Sigmoid colon (tissue), 7 donors: ENCODE data around the gene EDC4. TPM values are rescaled to one million over a fixed set of nuclear protein-coding genes. Genes with fewer than 3 reads are reported as not detected.

Source experiments
- DNase-seq: peaks from one replicate; pipeline ENCODE4 v3.0.0-alpha.2; 2019
- H3K27ac ChIP-seq, 4 donors: fragments of 200-600 bp; sonication (generic); one replicate each; pipeline ENCODE4 v1.5.1; 2016 to 2019; ENCODE audit warnings: mild to moderate bottlenecking in 1 of 4
- H3K27me3 ChIP-seq, 3 donors: fragments of 200-600 bp; sonication (generic); one replicate each; pipeline ENCODE4 v1.5.1; 2019; ENCODE audit warnings: mild to moderate bottlenecking in 1 of 3
- H3K36me3 ChIP-seq, 4 donors: fragments of 200-600 bp; sonication (generic); one replicate each; pipeline ENCODE4 v1.5.1; 2016 to 2019
- H3K4me1 ChIP-seq, 4 donors: fragments of 200-600 bp; sonication (generic); one replicate each; pipeline ENCODE4 v1.5.1; 2017 to 2019
- H3K4me3 ChIP-seq, 4 donors: fragments of 200-600 bp; sonication (generic); one replicate each; pipeline ENCODE4 v1.5.1; 2017 to 2019; ENCODE audit warnings: mild to moderate bottlenecking in 2 of 4, moderate library complexity in 1 of 4
- H3K9me3 ChIP-seq, 4 donors: fragments of 200-600 bp in 3 of 4; sonication (generic) in 3 of 4; one replicate each; pipeline versions ENCODE4 v1.5.1 to v1.6.1; 2013 to 2019
- EP300 ChIP-seq, 4 donors: sonication (generic); formaldehyde crosslinking; IDR thresholded peaks; one replicate each; pipeline ENCODE4 v1.6.1; 2017; ENCODE audit warnings: antibody characterized with exemption in 4 of 4
- POLR2A ChIP-seq, 2 donors: fragments of 450-650 bp; IDR thresholded peaks; one replicate each; pipeline ENCODE4 v1.6.1; 2016; ENCODE audit warnings: antibody characterized with exemption in 2 of 2, mild to moderate bottlenecking in 2 of 2, moderate library complexity in 2 of 2
- POLR2AphosphoS5 ChIP-seq, 4 donors: sonication (generic); formaldehyde crosslinking; IDR thresholded peaks; one replicate each; pipeline ENCODE4 v1.6.1; 2017; ENCODE audit warnings: antibody characterized with exemption in 4 of 4
- WGBS, 2 donors: extraction: QIAGEN DNeasy Blood & Tissue Kit; methylation state at CpG; one replicate each; pipeline ENCODE4 v1.1.7; 2013; 5-methylcytosine and 5-hydroxymethylcytosine counted together
- intact Hi-C: fragments of 100-400 bp; cut with DNase I; formaldehyde crosslinking; loops from one replicate; pipeline ENCODE4 v1.15.1; 2023
- polyA plus RNA-seq, 3 donors: library from polyadenylated mRNA; stranded (reverse); fragments of 200-250 nt; gene quantifications; one replicate each; pipeline ENCODE4 v1.2.3, GENCODE V29; 2013
- total RNA-seq, 4 donors: library from RNA; depleted of rRNA; stranded (reverse); fragments of >200 nt; gene quantifications; one replicate each; pipeline ENCODE4 v1.1.0, GENCODE V29; 2016
- TF ChIP-seq, protein P1 (sequence below), 4 experiments: fragments of 450-650 bp in 3 of 4; fragments of 200-600 bp in 1 of 4; IDR thresholded peaks; one replicate each; pipeline ENCODE4 v1.5.1; 2016 to 2019; ENCODE audit warnings: antibody characterized with exemption in 4 of 4, mild to moderate bottlenecking in 3 of 4, moderate library complexity in 2 of 4
- donor health status: healthy with polysubstance abuse.
- donor health status: Bipolar disorder and iron deficiency.
- donor health status: healthy.

EDC4 gene
- total and polyA plus RNA-seq, 7 donors = 24.5 to 48.9 (median 33.5) TPM

DNA sequence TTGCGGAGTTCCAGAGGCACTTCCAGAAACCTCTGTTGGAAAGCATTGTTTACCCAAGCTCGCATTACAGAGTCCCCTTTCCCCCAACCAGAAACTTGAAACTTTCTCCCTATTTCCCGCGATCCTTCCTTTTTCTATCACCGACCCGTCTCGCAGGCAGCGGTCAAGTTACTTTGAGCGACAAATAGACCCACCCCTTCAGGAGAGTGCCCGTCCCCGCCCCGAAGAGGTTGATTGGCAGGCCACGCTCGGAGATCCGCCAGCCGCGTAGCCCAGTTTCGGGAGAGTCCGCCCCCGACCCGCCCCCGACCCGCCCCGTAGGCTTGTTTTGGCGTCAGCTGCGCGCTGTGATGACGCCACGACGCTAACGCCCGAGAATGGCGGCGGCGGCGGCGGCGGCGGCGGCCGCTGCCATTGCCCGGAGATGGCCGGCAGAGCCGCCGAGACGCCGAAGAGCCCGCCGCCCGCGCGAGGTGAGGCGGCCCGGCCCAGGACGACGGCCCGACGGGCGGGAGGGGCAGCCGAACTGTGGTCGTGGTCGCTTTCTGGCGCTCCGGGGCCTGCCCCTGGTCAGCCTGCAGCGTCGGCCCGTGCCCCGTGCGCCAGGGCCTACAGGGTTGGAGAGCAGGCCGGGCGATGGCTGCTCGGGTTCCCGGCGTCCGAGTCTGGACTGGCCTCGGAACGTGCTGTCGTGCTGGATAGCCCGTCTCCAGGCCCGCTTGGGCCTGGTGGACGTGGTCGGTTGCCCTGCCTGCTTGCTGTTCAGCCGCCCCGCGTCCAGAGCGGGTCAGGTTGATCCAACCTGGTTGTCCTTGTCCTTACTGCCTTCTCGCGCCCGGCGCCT is 20.3 kb downstream of the EDC4 start, which contains the start of gene PSKH1:
Gene PSKH1, plus strand, starts transcription at position 356 of the 844 bp plus-strand sequence. CDS start 15,496 bp downstream, outside the sequence.
- DNase-seq = peak; percentile 98
- intact Hi-C loops = loop anchor here (2.0 kb wide), 1 partner anchor 46 kb away; the partner anchor contains the start of genes CENPT and NUTF2
- TF ChIP-seq, protein P1, sequence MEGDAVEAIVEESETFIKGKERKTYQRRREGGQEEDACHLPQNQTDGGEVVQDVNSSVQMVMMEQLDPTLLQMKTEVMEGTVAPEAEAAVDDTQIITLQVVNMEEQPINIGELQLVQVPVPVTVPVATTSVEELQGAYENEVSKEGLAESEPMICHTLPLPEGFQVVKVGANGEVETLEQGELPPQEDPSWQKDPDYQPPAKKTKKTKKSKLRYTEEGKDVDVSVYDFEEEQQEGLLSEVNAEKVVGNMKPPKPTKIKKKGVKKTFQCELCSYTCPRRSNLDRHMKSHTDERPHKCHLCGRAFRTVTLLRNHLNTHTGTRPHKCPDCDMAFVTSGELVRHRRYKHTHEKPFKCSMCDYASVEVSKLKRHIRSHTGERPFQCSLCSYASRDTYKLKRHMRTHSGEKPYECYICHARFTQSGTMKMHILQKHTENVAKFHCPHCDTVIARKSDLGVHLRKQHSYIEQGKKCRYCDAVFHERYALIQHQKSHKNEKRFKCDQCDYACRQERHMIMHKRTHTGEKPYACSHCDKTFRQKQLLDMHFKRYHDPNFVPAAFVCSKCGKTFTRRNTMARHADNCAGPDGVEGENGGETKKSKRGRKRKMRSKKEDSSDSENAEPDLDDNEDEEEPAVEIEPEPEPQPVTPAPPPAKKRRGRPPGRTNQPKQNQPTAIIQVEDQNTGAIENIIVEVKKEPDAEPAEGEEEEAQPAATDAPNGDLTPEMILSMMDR (IDR thresholded peaks at IDR 0.05) = peak in 1 of 4 experiments; percentile 8
- no peak for TF ChIP-seq EP300 (IDR thresholded peaks at IDR 0.05)
- TF ChIP-seq POLR2AphosphoS5 (IDR thresholded peaks at IDR 0.05) = peak; percentile 82 to 91 (median 85)
- peak in 1 of 2 donors; percentile 39 for TF ChIP-seq POLR2A (IDR thresholded peaks at IDR 0.05)
- Histone ChIP-seq H3K4me3 (peak within 1 kb of the TSS; percentile 88 to 100 (median 95)), H3K27ac (peak within 1 kb of the TSS; percentile 97 to 99 (median 98)), H3K36me3 (no peaks in the 10 kb centered on the region), H3K27me3 (no peaks in the 10 kb centered on the region), H3K9me3 (no peaks in the 10 kb centered on the region), H3K4me1 (peaks cover 0 to 42% (median 37%) of the 10 kb centered on the region in 4 donors)
- WGBS, 2 donors = 0 to 1% methylated on average over 90 of the region's 90 CpGs

DNA sequence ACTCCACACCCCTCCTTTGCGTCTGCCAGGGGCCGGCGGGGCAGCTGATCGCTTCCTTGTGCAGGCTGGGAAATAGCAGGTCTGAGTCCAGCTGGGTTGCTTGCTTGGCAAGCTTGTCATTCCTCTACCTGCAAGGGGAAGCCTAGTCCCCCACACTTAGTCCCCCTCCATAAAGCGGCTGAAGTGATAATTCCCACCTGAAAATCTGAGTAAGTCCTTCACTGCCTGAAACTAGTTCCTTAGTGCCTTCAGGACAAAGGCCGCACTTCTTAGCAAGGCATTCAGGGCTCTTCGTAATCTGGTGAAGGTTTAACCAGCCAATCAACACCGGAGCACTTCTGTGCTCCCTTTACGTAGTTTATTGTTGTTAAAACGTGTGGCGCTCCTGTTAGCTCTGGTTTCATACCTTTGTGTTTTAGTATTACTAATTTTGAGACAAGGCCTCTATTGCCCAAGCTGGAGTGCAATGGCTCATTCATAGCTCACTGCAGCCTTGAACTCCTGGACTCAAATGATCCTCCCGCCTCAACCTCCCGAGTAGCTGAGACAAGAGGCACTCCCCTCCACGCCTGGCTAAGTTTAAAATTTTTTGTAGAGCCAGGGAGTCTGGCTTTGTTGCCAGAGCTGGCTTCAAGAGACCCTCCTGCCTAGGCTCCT is 21.0 kb downstream of the EDC4 start:
- H3K27ac ChIP-seq = peak overlapping the region; percentile 97 to 99 (median 98)
- no peak for DNase-seq
- H3K27me3 ChIP-seq = no peaks in the 10 kb centered on the region
- H3K4me3 ChIP-seq = peak overlapping the region; percentile 88 to 100 (median 95)
- no peaks in the 10 kb centered on the region for H3K9me3 ChIP-seq
- intact Hi-C loops = loop anchor here (2.0 kb wide), 1 partner anchor 47 kb away; the partner anchor contains the start of genes CENPT and NUTF2
- peaks cover 0 to 42% (median 37%) of the 10 kb centered on the region in 4 donors for H3K4me1 ChIP-seq
- TF ChIP-seq POLR2A (IDR thresholded peaks at IDR 0.05) (no peak), EP300 (IDR thresholded peaks at IDR 0.05) (no peak), POLR2AphosphoS5 (IDR thresholded peaks at IDR 0.05) (no peak)
- TF ChIP-seq, protein P1 (IDR thresholded peaks at IDR 0.05) = no peak
- WGBS, 2 donors = 7 to 29% methylated on average over 14 of the region's 14 CpGs
- H3K36me3 ChIP-seq = no peaks in the 10 kb centered on the region

DNA sequence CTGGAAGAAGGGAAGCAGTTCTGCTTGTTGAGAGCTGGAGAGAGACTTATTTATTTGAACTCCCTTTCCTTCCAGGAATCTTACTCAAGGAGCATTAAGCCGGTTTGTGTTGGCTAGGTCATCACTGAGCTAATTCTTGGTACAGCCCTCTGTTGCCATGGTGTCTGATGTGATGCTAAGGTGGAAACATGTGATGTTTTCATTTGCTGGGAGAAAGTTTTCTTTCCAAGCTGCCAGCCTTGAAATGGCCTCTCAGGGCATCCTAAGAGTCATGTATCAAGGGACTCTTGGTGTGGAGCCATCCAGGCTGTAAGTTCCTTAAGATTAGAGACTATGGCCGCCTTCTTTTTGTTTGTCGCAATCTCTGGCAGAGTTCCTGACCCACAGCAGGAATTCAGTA is 24.4 kb downstream of the EDC4 start:
- H3K27me3 ChIP-seq = no peaks in the 10 kb centered on the region
- DNase-seq = no peak
- WGBS, 2 donors = 92 to 94% methylated on average over 3 of the region's 3 CpGs
- peaks cover 0 to 3% (median 0%) of the 10 kb centered on the region in 4 donors for H3K36me3 ChIP-seq
- H3K9me3 ChIP-seq = no peaks in the 10 kb centered on the region
- no peak overlapping the region for H3K4me3 ChIP-seq
- intact Hi-C loops = no loop called here
- peaks cover 0 to 40% (median 36%) of the 10 kb centered on the region in 4 donors for H3K4me1 ChIP-seq
- TF ChIP-seq POLR2A (IDR thresholded peaks at IDR 0.05) = no peak
- TF ChIP-seq, protein P1 (IDR thresholded peaks at IDR 0.05) = no peak
- no peak for TF ChIP-seq POLR2AphosphoS5 (IDR thresholded peaks at IDR 0.05)
- no peak for TF ChIP-seq EP300 (IDR thresholded peaks at IDR 0.05)
- peak overlapping the region in 2 of 4 donors; percentile 33 to 47 for H3K27ac ChIP-seq

DNA sequence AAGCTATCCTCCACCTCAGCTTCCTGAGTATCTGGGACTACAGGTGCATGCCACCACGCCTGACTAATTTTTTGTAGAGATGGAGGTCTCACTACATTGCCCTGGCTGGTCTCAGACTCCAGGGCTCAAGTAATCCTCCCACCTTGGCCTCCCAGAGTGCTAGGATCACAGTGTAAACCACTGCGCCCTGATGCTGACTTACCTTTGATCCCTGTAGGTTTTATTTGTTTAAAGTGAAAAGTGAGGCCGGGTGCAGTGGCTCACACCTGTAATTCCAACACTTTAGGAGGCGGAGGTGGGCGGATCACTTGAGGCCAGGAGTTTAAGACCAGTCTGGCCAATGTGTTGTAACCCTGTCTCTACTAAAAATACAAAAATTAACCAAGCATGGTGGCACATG is 28.9 kb downstream of the EDC4 start:
- H3K36me3 ChIP-seq = peaks cover 0 to 11% (median 0%) of the 10 kb centered on the region in 4 donors
- no peaks in the 10 kb centered on the region for H3K27me3 ChIP-seq
- peaks cover 0 to 11% (median 4%) of the 10 kb centered on the region in 4 donors for H3K4me1 ChIP-seq
- intact Hi-C loops = no loop called here
- WGBS, 2 donors = 30 to 72% methylated on average over 5 of the region's 5 CpGs
- no peak for DNase-seq
- TF ChIP-seq POLR2AphosphoS5 (IDR thresholded peaks at IDR 0.05) (no peak), EP300 (IDR thresholded peaks at IDR 0.05) (no peak), POLR2A (IDR thresholded peaks at IDR 0.05) (no peak)
- TF ChIP-seq, protein P1 (IDR thresholded peaks at IDR 0.05) = no peak
- no peak overlapping the region for H3K4me3 ChIP-seq
- no peak overlapping the region for H3K27ac ChIP-seq
- no peaks in the 10 kb centered on the region for H3K9me3 ChIP-seq
